OCI-LY7 (cell line): ENCODE results near the gene NAA50. TPM values are rescaled to one million over a fixed set of nuclear protein-coding genes. Genes with fewer than 3 reads are reported as not detected.

Experiments used
- BruUV-seq: library from RNA; stranded (reverse); fragments of 400-500 nt; replicated peaks from 2 replicates; lab custom pipeline; 2021; lab: Mats Ljungman, UMichigan
- CTCF ChIA-PET: fragments of 300-600 bp; sonication (Branson Sonifier 250); formaldehyde crosslinking; loops from one replicate; lab custom pipeline; 2022; ENCODE audit warnings: antibody characterized with exemption; ENCODE audit not compliant: unreplicated experiment; lab: Charles Lee
- POLR2A ChIA-PET: fragments of 300-600 bp; sonication (Branson Sonifier 250); formaldehyde crosslinking; loops from one replicate; lab custom pipeline; 2022; ENCODE audit warnings: antibody characterized with exemption; lab: Charles Lee
- DNase-seq: peaks from one replicate; pipeline ENCODE4 v3.0.0-alpha.2; 2015; ENCODE audit warnings: low spot score
- H2AFZ ChIP-seq: fragments of 200-600 bp; sonication (generic), shearing (Covaris generic); 2 replicates; pipeline ENCODE4 v1.6.1; 2014; ENCODE audit warnings: mild to moderate bottlenecking, antibody characterized with exemption, low read length, moderate library complexity
- H3K27ac ChIP-seq: fragments of 200-600 bp; sonication (generic); 2 replicates; pipeline ENCODE4 v1.5.1; 2014; ENCODE audit warnings: mixed run types, low read depth, mild to moderate bottlenecking, moderate library complexity, low read length, inconsistent platforms; ENCODE audit not compliant: poor library complexity, severe bottlenecking
- H3K36me3 ChIP-seq: fragments of 200-600 bp; sonication (generic); 2 replicates; pipeline ENCODE4 v1.6.1; 2014; ENCODE audit warnings: mild to moderate bottlenecking, antibody characterized with exemption, low read length, moderate library complexity, mixed read lengths; ENCODE audit not compliant: insufficient read depth
- H3K4me1 ChIP-seq: fragments of 200-600 bp; sonication (generic); 2 replicates; pipeline ENCODE4 v1.5.1; 2014; ENCODE audit warnings: mild to moderate bottlenecking, low read length; ENCODE audit not compliant: insufficient read depth, poor library complexity, severe bottlenecking
- H3K4me2 ChIP-seq: fragments of 200-600 bp; sonication (generic); 2 replicates; pipeline ENCODE4 v1.6.1; 2014; ENCODE audit warnings: mild to moderate bottlenecking, low read length
- H3K4me3 ChIP-seq: fragments of 200-600 bp; sonication (generic); 2 replicates; pipeline ENCODE4 v1.5.1; 2014; ENCODE audit warnings: mild to moderate bottlenecking, low read depth, low read length; ENCODE audit not compliant: poor library complexity, severe bottlenecking
- H3K79me2 ChIP-seq: fragments of 200-600 bp; sonication (generic); 2 replicates; pipeline ENCODE4 v1.6.1; 2016; ENCODE audit warnings: low read depth, mild to moderate bottlenecking, low read length, moderate library complexity, mixed read lengths; ENCODE audit not compliant: insufficient read depth
- H3K9me2 ChIP-seq: fragments of 200-600 bp; sonication (generic); 2 replicates; pipeline ENCODE4 v1.6.1; 2016; ENCODE audit warnings: mild to moderate bottlenecking, low read length, mixed read lengths; ENCODE audit not compliant: insufficient read depth
- H3K9me3 ChIP-seq: fragments of 200-600 bp; sonication (generic); 2 replicates; pipeline ENCODE4 v1.6.1; 2014; ENCODE audit warnings: mild to moderate bottlenecking, mixed run types, low read length, mixed read lengths
- H4K20me1 ChIP-seq: fragments of 200-600 bp; sonication (generic); 2 replicates; pipeline ENCODE4 v1.6.1; 2014; ENCODE audit warnings: mild to moderate bottlenecking, antibody characterized with exemption, low read length, moderate library complexity, mixed read lengths; ENCODE audit not compliant: insufficient read depth
- EZH2phosphoT487 ChIP-seq: fragments of 200-600 bp; sonication (generic); IDR thresholded peaks from 2 replicates; pipeline ENCODE4 v1.6.1; 2018; ENCODE audit warnings: low read depth, borderline replicate concordance, mild to moderate bottlenecking, mixed run types, antibody characterized with exemption, low read length, moderate library complexity, mixed read lengths
- intact Hi-C: fragments of 100-400 bp; cut with micrococcal nuclease; formaldehyde crosslinking; loops from one replicate; pipeline ENCODE4 v1.10.0; 2022; ENCODE audit not compliant: unreplicated experiment
- total RNA-seq, 2 experiments: library from RNA; depleted of rRNA in 1 of 2; stranded (reverse); fragments of >200 nt in 1 of 2; shearing (Covaris generic) in 1 of 2; gene quantifications; 2 replicates each; pipeline ENCODE4 v1.2.3, GENCODE V29; 2014 to 2022
- TF ChIP-seq, protein P1 (sequence below): fragments of 200-600 bp; sonication (generic); conservative IDR thresholded peaks from 2 replicates; pipeline ENCODE4 v1.5.1; 2014; ENCODE audit warnings: mild to moderate bottlenecking, antibody characterized with exemption, low read length, moderate library complexity, mixed read lengths

NAA50 gene
- total RNA-seq, 2 experiments from 2014 or later = 172 to 223 TPM

- CTCF ChIA-PET = no interaction called here
- POLR2A ChIA-PET = interaction anchor here (1.5 to 1.7 kb wide), 2 partner anchors 9 kb away, joined by 4 to 6 read pairs; no protein-coding TSS in a partner anchor
- Histone ChIP-seq H3K4me1 (peaks cover 8% of the 10 kb centered on the region), H4K20me1 (0 out of 2 replicates have a peak, but pooled peaks cover under 1% of the 10 kb centered on the region), H3K36me3 (peaks cover 75% of the 10 kb centered on the region), H3K79me2 (peaks cover 10% of the 10 kb centered on the region; the same call in 1 of the 2 replicates), H2AFZ (no peak overlapping the region), H3K9me3 (no peaks in the 10 kb centered on the region), H3K4me2 (no peak overlapping the region), H3K9me2 (no peaks in the 10 kb centered on the region), H3K27ac (no peak overlapping the region), H3K4me3 (no peak overlapping the region)
- intact Hi-C loops = no loop called here
- no peak for TF ChIP-seq EZH2phosphoT487
- TF ChIP-seq, protein P1, sequence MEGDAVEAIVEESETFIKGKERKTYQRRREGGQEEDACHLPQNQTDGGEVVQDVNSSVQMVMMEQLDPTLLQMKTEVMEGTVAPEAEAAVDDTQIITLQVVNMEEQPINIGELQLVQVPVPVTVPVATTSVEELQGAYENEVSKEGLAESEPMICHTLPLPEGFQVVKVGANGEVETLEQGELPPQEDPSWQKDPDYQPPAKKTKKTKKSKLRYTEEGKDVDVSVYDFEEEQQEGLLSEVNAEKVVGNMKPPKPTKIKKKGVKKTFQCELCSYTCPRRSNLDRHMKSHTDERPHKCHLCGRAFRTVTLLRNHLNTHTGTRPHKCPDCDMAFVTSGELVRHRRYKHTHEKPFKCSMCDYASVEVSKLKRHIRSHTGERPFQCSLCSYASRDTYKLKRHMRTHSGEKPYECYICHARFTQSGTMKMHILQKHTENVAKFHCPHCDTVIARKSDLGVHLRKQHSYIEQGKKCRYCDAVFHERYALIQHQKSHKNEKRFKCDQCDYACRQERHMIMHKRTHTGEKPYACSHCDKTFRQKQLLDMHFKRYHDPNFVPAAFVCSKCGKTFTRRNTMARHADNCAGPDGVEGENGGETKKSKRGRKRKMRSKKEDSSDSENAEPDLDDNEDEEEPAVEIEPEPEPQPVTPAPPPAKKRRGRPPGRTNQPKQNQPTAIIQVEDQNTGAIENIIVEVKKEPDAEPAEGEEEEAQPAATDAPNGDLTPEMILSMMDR = no peak
- BruUV-seq = no TSS peak
- DNase-seq = no peak
Observed at GRCh38 chr3:113717818-113718217, 28.2 kb downstream of the NAA50 start.

GRCh38 chr3:113717308-113717707, 28.7 kb downstream of the NAA50 start:
- no TSS peak for BruUV-seq
- peaks cover 6% of the 10 kb centered on the region; the same call in 1 of the 2 replicates for H3K79me2 ChIP-seq
- TF ChIP-seq EZH2phosphoT487 = no peak
- TF ChIP-seq, protein P1 = no peak
- peaks cover 6% of the 10 kb centered on the region for H3K4me1 ChIP-seq
- H3K4me2 ChIP-seq = no peak overlapping the region
- ChIA-PET CTCF (no interaction called here), POLR2A (interaction anchor here (1.1 to 1.7 kb wide), 4 partner anchors 8 to 15 kb away, joined by 4 to 6 read pairs (median 4); no protein-coding TSS in a partner anchor)
- H3K36me3 ChIP-seq = peaks cover 69% of the 10 kb centered on the region
- H3K27ac ChIP-seq = no peak overlapping the region
- no peak overlapping the region for H2AFZ ChIP-seq
- no peaks in the 10 kb centered on the region for H3K9me3 ChIP-seq
- H4K20me1 ChIP-seq = no peaks in the 10 kb centered on the region
- H3K4me3 ChIP-seq = no peak overlapping the region
- no peak for DNase-seq
- intact Hi-C loops = no loop called here
- H3K9me2 ChIP-seq = no peaks in the 10 kb centered on the region

- Histone ChIP-seq H3K36me3 (peaks cover 43% of the 10 kb centered on the region), H3K27ac (no peak overlapping the region), H3K79me2 (no peaks in the 10 kb centered on the region), H3K4me2 (no peak overlapping the region), H2AFZ (no peak overlapping the region), H3K9me2 (no peaks in the 10 kb centered on the region), H3K9me3 (no peaks in the 10 kb centered on the region), H3K4me3 (no peak overlapping the region), H4K20me1 (no peaks in the 10 kb centered on the region), H3K4me1 (no peaks in the 10 kb centered on the region)
- no peak for TF ChIP-seq EZH2phosphoT487
- TF ChIP-seq, protein P1 = no peak
- CTCF ChIA-PET = no interaction called here
- POLR2A ChIA-PET = interaction anchor here (0.6 to 1.2 kb wide), 2 partner anchors 13 to 35 kb away, joined by 4 to 7 read pairs; no protein-coding TSS in a partner anchor
- intact Hi-C loops = no loop called here
- DNase-seq = no peak
- no TSS peak for BruUV-seq
Observed at GRCh38 chr3:113714702-113715101, 31.3 kb downstream of the NAA50 start.
